CD4-positive, alpha-beta T cell (primary cell): ENCODE measurements around the gene PRR15L. TPM values are rescaled to one million over a fixed set of nuclear protein-coding genes. Genes with fewer than 3 reads are reported as not detected.
"Not testable (repeated sequence)": the region's sequence is repeated elsewhere in the genome, so short reads cannot be mapped to it uniquely, and the experiment has no call there.

Experiments
- ATAC-seq: fragments of 200-7000 bp; cut with Tn5 transposase; one replicate; pipeline ENCODE4 v1.10.0; 2022; ENCODE audit warnings: mild to moderate bottlenecking; ENCODE audit not compliant: poor library complexity
- CTCF ChIA-PET: fragments of 350-600 bp; sonication (Branson Sonifier 250); formaldehyde crosslinking; loops from one replicate; lab custom pipeline; 2021; ENCODE audit warnings: antibody characterized with exemption, inconsistent platforms; lab: Charles Lee
- POLR2A ChIA-PET: fragments of 350-600 bp; sonication (Branson Sonifier 250); formaldehyde crosslinking; loops from one replicate; lab custom pipeline; 2021; ENCODE audit warnings: antibody characterized with exemption, inconsistent platforms; lab: Charles Lee
- DNase-seq, 14 experiments: peaks; one replicate each; pipeline ENCODE4 v3.0.0-alpha.2; 2013 to 2020; ENCODE audit warnings: mixed read lengths in 2 of 14
- H3K27ac ChIP-seq, 2 donors: one replicate each; pipeline versions ENCODE4 v1.5.1 to v1.7.0; 2013; ENCODE audit warnings: low read length in 2 of 2, low read depth in 1 of 2, mild to moderate bottlenecking in 1 of 2
- H3K27me3 ChIP-seq, 2 experiments: 1 replicate in 1 of 2; 2 replicates in 1 of 2; pipeline versions ENCODE4 v1.6.1 to v1.7.0; 2013; ENCODE audit warnings: low read length in 2 of 2, control low read depth in 1 of 2, mild to moderate bottlenecking in 1 of 2, moderate library complexity in 1 of 2; ENCODE audit not compliant: insufficient read depth in 2 of 2, control insufficient read depth in 1 of 2
- H3K36me3 ChIP-seq: one replicate; pipeline ENCODE4 v1.6.1; 2013; ENCODE audit warnings: low read length, control low read depth; ENCODE audit not compliant: insufficient read depth
- H3K4me1 ChIP-seq: one replicate; pipeline ENCODE4 v1.6.1; 2013; ENCODE audit warnings: low read length, control low read depth; ENCODE audit not compliant: insufficient read depth
- H3K4me3 ChIP-seq: one replicate; pipeline ENCODE4 v1.5.1; 2013; ENCODE audit warnings: mild to moderate bottlenecking, low read length, moderate library complexity
- H3K9me3 ChIP-seq, 2 experiments: 1 replicate in 1 of 2; 2 replicates in 1 of 2; pipeline versions ENCODE4 v1.6.1 to v1.7.0; 2013; ENCODE audit warnings: low read length in 2 of 2, mild to moderate bottlenecking in 2 of 2, control low read depth in 1 of 2, moderate library complexity in 1 of 2; ENCODE audit not compliant: control insufficient read depth in 1 of 2, insufficient read depth in 1 of 2
- H3K27ac Mint-ChIP-seq: one replicate; pipeline ENCODE4 v1.8.0; 2020; ENCODE audit warnings: mixed read lengths
- H3K27me3 Mint-ChIP-seq: one replicate; pipeline ENCODE4 v1.8.0; 2021; ENCODE audit warnings: mixed read lengths
- H3K36me3 Mint-ChIP-seq: one replicate; pipeline ENCODE4 v1.8.0; 2021; ENCODE audit warnings: low read depth, mixed read lengths
- H3K4me1 Mint-ChIP-seq: one replicate; pipeline ENCODE4 v1.8.0; 2021; ENCODE audit warnings: low read depth, mixed read lengths
- H3K4me3 Mint-ChIP-seq: one replicate; pipeline ENCODE4 v1.8.0; 2020; ENCODE audit warnings: mild to moderate bottlenecking, mixed read lengths
- H3K9me3 Mint-ChIP-seq: one replicate; pipeline ENCODE4 v1.8.0; 2020; ENCODE audit warnings: mixed read lengths
- intact Hi-C, 2 experiments: fragments of 100-400 bp; cut with DNase I in 1 of 2; cut with micrococcal nuclease in 1 of 2; formaldehyde crosslinking; loops; one replicate each; pipeline versions ENCODE4 v1.15.1 to v1.9.0; 2023 to 2025; cut with DNase I, micrococcal nuclease
- total RNA-seq, 174 experiments: library from RNA in 2 of 174; stranded (reverse) in 2 of 174; gene quantifications; one replicate each; pipeline ENCODE4 v1.2.3 and lab custom pipeline; 2021 to 2026
- TF ChIP-seq, protein P1 (sequence below): fragments of 200-600 bp; IDR thresholded peaks from one replicate; pipeline ENCODE4 v1.8.0; 2022; ENCODE audit warnings: antibody characterized with exemption, mild to moderate bottlenecking

Gene PRR15L
- total RNA-seq, 2 experiments from 2014 or later = not detected

DNA sequence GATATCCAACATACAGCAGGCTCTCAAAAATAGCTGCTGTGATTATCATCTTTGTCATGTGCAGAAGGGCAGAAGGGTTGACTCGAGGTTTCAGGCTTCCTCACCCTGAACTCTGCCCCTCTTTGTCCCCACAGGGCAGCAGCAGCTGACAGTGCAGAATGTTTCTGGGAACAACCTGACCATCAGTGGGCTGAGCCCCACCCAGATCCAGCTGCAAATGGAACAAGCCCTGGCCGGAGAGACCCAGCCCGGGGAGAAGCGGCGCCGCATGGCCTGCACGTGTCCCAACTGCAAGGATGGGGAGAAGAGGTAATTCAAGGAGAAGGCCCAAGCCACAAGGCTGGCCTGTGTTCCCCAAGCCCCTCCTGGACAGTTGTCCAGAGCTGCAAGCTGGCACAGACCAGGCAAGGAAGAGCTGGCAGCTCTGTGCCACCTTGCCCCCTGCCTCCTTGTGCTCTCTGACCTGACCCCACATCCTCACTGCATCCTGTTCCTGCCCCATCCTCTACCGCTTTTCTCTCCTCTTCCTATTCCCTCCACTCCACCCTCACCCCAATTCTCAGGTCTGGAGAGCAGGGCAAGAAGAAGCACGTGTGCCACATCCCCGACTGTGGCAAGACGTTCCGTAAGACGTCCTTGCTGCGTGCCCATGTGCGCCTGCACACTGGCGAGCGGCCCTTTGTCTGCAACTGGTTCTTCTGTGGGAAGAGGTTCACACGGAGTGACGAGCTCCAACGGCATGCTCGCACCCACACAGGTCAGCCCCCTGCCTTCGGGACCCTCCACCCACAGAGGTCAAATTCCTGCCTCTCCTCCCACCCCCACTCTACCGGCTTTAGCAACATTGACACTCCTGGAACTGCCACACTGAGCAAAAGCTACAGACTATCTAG, 32.7 kb downstream of the PRR15L start:
- H3K4me1 Mint-ChIP-seq = no peaks in the 10 kb centered on the region
- Histone ChIP-seq H3K4me1 (no peaks in the 10 kb centered on the region), H3K27ac (no peak overlapping the region), H3K27me3 (no peaks in the 10 kb centered on the region), H3K36me3 (peaks cover 68% of the 10 kb centered on the region), H3K9me3 (no peaks in the 10 kb centered on the region), H3K4me3 (no peak overlapping the region)
- TF ChIP-seq, protein P1, sequence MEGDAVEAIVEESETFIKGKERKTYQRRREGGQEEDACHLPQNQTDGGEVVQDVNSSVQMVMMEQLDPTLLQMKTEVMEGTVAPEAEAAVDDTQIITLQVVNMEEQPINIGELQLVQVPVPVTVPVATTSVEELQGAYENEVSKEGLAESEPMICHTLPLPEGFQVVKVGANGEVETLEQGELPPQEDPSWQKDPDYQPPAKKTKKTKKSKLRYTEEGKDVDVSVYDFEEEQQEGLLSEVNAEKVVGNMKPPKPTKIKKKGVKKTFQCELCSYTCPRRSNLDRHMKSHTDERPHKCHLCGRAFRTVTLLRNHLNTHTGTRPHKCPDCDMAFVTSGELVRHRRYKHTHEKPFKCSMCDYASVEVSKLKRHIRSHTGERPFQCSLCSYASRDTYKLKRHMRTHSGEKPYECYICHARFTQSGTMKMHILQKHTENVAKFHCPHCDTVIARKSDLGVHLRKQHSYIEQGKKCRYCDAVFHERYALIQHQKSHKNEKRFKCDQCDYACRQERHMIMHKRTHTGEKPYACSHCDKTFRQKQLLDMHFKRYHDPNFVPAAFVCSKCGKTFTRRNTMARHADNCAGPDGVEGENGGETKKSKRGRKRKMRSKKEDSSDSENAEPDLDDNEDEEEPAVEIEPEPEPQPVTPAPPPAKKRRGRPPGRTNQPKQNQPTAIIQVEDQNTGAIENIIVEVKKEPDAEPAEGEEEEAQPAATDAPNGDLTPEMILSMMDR = no peak
- H3K4me3 Mint-ChIP-seq = no peak overlapping the region
- DNase-seq (no peak), ATAC-seq (no peak)
- ChIA-PET CTCF (no interaction called here), POLR2A (no interaction called here)
- peaks cover 78% of the 10 kb centered on the region for H3K36me3 Mint-ChIP-seq
- intact Hi-C loops = no loop called here
- H3K27ac Mint-ChIP-seq = no peak overlapping the region
- H3K9me3 Mint-ChIP-seq = no peaks in the 10 kb centered on the region
- H3K27me3 Mint-ChIP-seq = no peaks in the 10 kb centered on the region

DNA sequence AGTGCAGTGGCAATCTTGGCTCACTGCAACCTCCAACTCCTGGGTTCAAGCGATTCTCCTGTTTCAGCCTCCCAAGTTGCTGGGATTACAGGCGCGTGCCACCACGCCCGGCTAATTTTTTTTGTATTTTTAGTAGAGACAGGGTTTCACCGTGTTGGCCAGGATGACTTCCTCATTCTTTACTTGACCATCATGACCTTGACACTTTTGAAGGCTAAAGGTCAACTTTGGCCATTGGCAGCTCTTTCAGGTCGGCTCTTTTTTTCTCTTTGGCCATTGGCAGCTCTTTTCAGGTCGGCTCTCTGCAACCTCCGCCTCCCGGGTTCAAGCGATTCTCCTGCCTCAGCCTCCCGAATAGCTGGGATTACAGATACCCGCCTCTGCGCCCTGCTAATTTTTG, 37.8 kb downstream of the PRR15L start:
- H3K9me3 ChIP-seq, H3K27ac ChIP-seq, H3K4me1 ChIP-seq, H3K4me3 ChIP-seq, intact Hi-C loops, H3K9me3 Mint-ChIP-seq, CTCF ChIA-PET, H3K27me3 Mint-ChIP-seq, DNase-seq, H3K27me3 ChIP-seq, ATAC-seq, H3K4me3 Mint-ChIP-seq, H3K27ac Mint-ChIP-seq: not testable (repeated sequence)
- peaks cover 82% of the 10 kb centered on the region for H3K36me3 Mint-ChIP-seq
- H3K36me3 ChIP-seq = peaks cover 52% of the 10 kb centered on the region
- peaks cover 21% of the 10 kb centered on the region for H3K4me1 Mint-ChIP-seq
- POLR2A ChIA-PET = interaction anchor here (0.6 to 1.0 kb wide), 2 partner anchors 14 to 21 kb away, joined by 3 read pairs; partner anchors contain the start of gene PNPO

DNA sequence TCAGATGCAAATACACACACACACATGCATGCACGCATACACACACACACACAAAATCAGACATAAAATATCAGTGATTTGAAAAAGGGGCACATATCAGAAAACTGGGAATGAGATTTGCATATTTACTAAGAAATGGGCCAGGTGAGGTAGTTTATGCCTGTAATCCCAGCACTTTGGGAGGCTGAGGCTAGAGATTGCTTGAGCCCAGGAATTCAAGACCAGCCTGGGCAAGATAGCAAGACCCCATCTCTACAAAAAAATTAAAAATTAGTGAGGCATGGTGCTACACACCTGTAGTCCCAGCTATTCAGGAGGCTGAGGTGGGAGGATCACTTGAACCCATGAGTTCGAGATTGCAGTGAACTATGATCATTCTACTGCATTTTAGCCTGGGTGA, 38.7 kb downstream of the PRR15L start:
- H3K36me3 Mint-ChIP-seq = peaks cover 79% of the 10 kb centered on the region
- Histone ChIP-seq H3K9me3 (no peaks in the 10 kb centered on the region), H3K4me1 (no peaks in the 10 kb centered on the region), H3K4me3 (no peak overlapping the region), H3K27ac (no peak overlapping the region), H3K36me3 (peaks cover 43% of the 10 kb centered on the region), H3K27me3 (no peaks in the 10 kb centered on the region)
- no peak overlapping the region for H3K4me3 Mint-ChIP-seq
- intact Hi-C loops = no loop called here
- no peaks in the 10 kb centered on the region for H3K9me3 Mint-ChIP-seq
- no peaks in the 10 kb centered on the region for H3K27me3 Mint-ChIP-seq
- DNase-seq = no peak
- TF ChIP-seq, protein P1 = no peak
- no peak overlapping the region for H3K27ac Mint-ChIP-seq
- peaks cover 26% of the 10 kb centered on the region for H3K4me1 Mint-ChIP-seq
- ATAC-seq = no peak
- ChIA-PET POLR2A (interaction anchor here (1.0 to 1.2 kb wide), 2 partner anchors 23 kb away, joined by 3 to 4 read pairs; partner anchors contain the start of genes PNPO and SP2), CTCF (no interaction called here)
